BE2C (cell line): ENCODE measurements around the gene SHISA7.

Experiments
- DNase-seq: peaks from one replicate; pipeline ENCODE4 v3.0.0-alpha.2; 2020
- H3K27me3 ChIP-seq: fragments of 250-450 bp; sonication (Bioruptor Pico); 2 replicates; pipeline ENCODE4 v1.5.1; 2020; ENCODE audit warnings: mild to moderate bottlenecking
- H3K36me3 ChIP-seq: fragments of 250-450 bp; sonication (Bioruptor Pico); 2 replicates; pipeline ENCODE4 v1.5.1; 2020; ENCODE audit warnings: mild to moderate bottlenecking
- H3K4me1 ChIP-seq: fragments of 250-450 bp; sonication (Bioruptor Pico); 2 replicates; pipeline ENCODE4 v1.5.1; 2020
- H3K4me3 ChIP-seq: 2 replicates; pipeline ENCODE4 v1.5.1; 2011; ENCODE audit warnings: low read depth, low read length
- H3K9me3 ChIP-seq: fragments of 250-450 bp; sonication (Bioruptor Pico); 2 replicates; pipeline ENCODE4 v1.5.1; 2020
- CTCF ChIP-seq: IDR thresholded peaks from 2 replicates; pipeline ENCODE4 v1.5.1; 2012; ENCODE audit warnings: mild to moderate bottlenecking, low read depth, low read length

SHISA7 gene

GRCh38 chr19:55436847-55437246, 6.3 kb downstream of the SHISA7 start:
- Histone ChIP-seq H3K27me3 (peaks cover 16% of the 10 kb centered on the region), H3K9me3 (no peaks in the 10 kb centered on the region), H3K4me3 (no peak overlapping the region), H3K4me1 (no peaks in the 10 kb centered on the region), H3K36me3 (no peaks in the 10 kb centered on the region)
- no peak for TF ChIP-seq CTCF
- DNase-seq = no peak

- no peak for TF ChIP-seq CTCF
- H3K9me3 ChIP-seq = no peaks in the 10 kb centered on the region
- H3K4me1 ChIP-seq = no peaks in the 10 kb centered on the region
- DNase-seq = no peak
- H3K36me3 ChIP-seq = no peaks in the 10 kb centered on the region
- no peak overlapping the region for H3K4me3 ChIP-seq
- H3K27me3 ChIP-seq = no peaks in the 10 kb centered on the region
Observed at GRCh38 chr19:55435020-55435419, 8.1 kb downstream of the SHISA7 start.

- Histone ChIP-seq H3K36me3 (no peaks in the 10 kb centered on the region), H3K9me3 (no peaks in the 10 kb centered on the region), H3K4me3 (no peak overlapping the region), H3K27me3 (no peaks in the 10 kb centered on the region), H3K4me1 (no peaks in the 10 kb centered on the region)
- no peak for DNase-seq
- TF ChIP-seq CTCF = no peak
Observed at GRCh38 chr19:55434356-55434919, 8.7 kb downstream of the SHISA7 start.

- H3K9me3 ChIP-seq = no peaks in the 10 kb centered on the region
- no peaks in the 10 kb centered on the region for H3K36me3 ChIP-seq
- no peak for DNase-seq
- no peak overlapping the region for H3K4me3 ChIP-seq
- TF ChIP-seq CTCF = no peak
- H3K4me1 ChIP-seq = no peaks in the 10 kb centered on the region
- no peaks in the 10 kb centered on the region; the same call in 1 of the 2 replicates for H3K27me3 ChIP-seq
Observed at GRCh38 chr19:55433292-55433691, 9.8 kb downstream of the SHISA7 start.

GRCh38 chr19:55432241-55432959, 10.7 kb downstream of the SHISA7 start:
- TF ChIP-seq CTCF = no peak
- Histone ChIP-seq H3K9me3 (no peaks in the 10 kb centered on the region), H3K4me1 (no peaks in the 10 kb centered on the region), H3K4me3 (no peak overlapping the region), H3K36me3 (no peaks in the 10 kb centered on the region), H3K27me3 (no peaks in the 10 kb centered on the region; the same call in 1 of the 2 replicates)
- no peak for DNase-seq

GRCh38 chr19:55431183-55431582, 11.9 kb downstream of the SHISA7 start:
- H3K4me1 ChIP-seq = no peaks in the 10 kb centered on the region
- TF ChIP-seq CTCF = no peak
- H3K4me3 ChIP-seq = no peak overlapping the region
- H3K36me3 ChIP-seq = no peaks in the 10 kb centered on the region
- no peaks in the 10 kb centered on the region for H3K9me3 ChIP-seq
- H3K27me3 ChIP-seq = no peaks in the 10 kb centered on the region; the same call in 1 of the 2 replicates
- no peak for DNase-seq
